ENCODE data around the gene GPR158. TPM values are rescaled to one million over a fixed set of nuclear protein-coding genes. Genes with fewer than 3 reads are reported as not detected.

GPR158 gene
- total and polyA plus RNA-seq, 4 donors: 0.03 to 0.08 TPM; not detected in 2

- TF ChIP-seq, protein P1, sequence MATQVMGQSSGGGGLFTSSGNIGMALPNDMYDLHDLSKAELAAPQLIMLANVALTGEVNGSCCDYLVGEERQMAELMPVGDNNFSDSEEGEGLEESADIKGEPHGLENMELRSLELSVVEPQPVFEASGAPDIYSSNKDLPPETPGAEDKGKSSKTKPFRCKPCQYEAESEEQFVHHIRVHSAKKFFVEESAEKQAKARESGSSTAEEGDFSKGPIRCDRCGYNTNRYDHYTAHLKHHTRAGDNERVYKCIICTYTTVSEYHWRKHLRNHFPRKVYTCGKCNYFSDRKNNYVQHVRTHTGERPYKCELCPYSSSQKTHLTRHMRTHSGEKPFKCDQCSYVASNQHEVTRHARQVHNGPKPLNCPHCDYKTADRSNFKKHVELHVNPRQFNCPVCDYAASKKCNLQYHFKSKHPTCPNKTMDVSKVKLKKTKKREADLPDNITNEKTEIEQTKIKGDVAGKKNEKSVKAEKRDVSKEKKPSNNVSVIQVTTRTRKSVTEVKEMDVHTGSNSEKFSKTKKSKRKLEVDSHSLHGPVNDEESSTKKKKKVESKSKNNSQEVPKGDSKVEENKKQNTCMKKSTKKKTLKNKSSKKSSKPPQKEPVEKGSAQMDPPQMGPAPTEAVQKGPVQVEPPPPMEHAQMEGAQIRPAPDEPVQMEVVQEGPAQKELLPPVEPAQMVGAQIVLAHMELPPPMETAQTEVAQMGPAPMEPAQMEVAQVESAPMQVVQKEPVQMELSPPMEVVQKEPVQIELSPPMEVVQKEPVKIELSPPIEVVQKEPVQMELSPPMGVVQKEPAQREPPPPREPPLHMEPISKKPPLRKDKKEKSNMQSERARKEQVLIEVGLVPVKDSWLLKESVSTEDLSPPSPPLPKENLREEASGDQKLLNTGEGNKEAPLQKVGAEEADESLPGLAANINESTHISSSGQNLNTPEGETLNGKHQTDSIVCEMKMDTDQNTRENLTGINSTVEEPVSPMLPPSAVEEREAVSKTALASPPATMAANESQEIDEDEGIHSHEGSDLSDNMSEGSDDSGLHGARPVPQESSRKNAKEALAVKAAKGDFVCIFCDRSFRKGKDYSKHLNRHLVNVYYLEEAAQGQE (IDR thresholded peaks at IDR 0.05): no peak
- TF ChIP-seq ZBTB33 (IDR thresholded peaks at IDR 0.05): no peak
- no peak for TF ChIP-seq EGR1 (IDR thresholded peaks at IDR 0.05; ENCODE audit: low read depth in 2 of 2)
Measured at GRCh38 chr10:25604591-25604990, 429.8 kb downstream of the GPR158 start (continued).

DNA sequence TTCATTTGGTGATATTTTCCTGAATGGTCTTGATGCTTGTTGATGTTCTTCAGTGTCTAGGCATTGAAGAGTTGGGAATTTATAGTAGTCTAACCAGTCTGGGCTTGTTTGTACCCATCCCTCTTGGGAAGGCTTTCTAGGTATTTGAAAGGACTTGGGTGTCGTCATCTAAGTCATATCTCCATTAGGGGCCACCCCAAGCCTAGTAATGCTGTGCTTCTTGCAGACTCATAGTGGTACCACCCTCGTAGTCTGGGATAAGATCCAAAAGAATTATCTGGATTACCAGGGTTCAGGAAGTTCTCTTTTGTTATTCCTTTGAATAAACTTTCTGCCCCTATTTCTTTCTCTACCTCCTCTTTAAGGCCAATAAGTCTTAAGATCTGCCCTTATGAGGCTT lies 439.9 kb downstream of the GPR158 start:
- H3K27ac ChIP-seq (ENCODE audit: low read depth in 1 of 2, low read length in 2 of 2): no peak overlapping the region
- no peak for TF ChIP-seq RXRA (IDR thresholded peaks at IDR 0.05)

GRCh38 chr10:25615926-25616325 lies 441.1 kb downstream of the GPR158 start:
- H3K4me3 ChIP-seq (ENCODE audit: low read depth in 1 of 3, low read length in 3 of 3): no peak overlapping the region
- no peaks in the 10 kb centered on the region for H3K4me1 ChIP-seq (ENCODE audit: control insufficient read depth in 4 of 4, insufficient read depth in 4 of 4, low read length in 3 of 4)
- peaks cover 0 to 3% (median 0%) of the 10 kb centered on the region in 4 donors for H3K9me3 ChIP-seq (ENCODE audit: control insufficient read depth in 4 of 4, low read length in 3 of 4)
- WGBS: 77% methylated on average over 5 of the region's 5 CpGs
- no peak overlapping the region for H3K27ac ChIP-seq (ENCODE audit: low read depth in 1 of 2, low read length in 2 of 2)
- H3K36me3 ChIP-seq (ENCODE audit: control insufficient read depth in 4 of 4, insufficient read depth in 3 of 4, low read depth in 1 of 4, low read length in 3 of 4): no peaks in the 10 kb centered on the region
- no peak for DNase-seq (ENCODE audit: low spot score)
- no peak overlapping the region for H3K9ac ChIP-seq (ENCODE audit: low read depth in 1 of 2, low read length in 2 of 2)
- H3K27me3 ChIP-seq (ENCODE audit: control insufficient read depth in 4 of 4, insufficient read depth in 4 of 4, low read length in 3 of 4): no peaks in the 10 kb centered on the region
- TF ChIP-seq NR2F2 (IDR thresholded peaks at IDR 0.05): no peak
- TF ChIP-seq, protein P1 (IDR thresholded peaks at IDR 0.05): no peak
- TF ChIP-seq RXRA (IDR thresholded peaks at IDR 0.05): no peak
- TF ChIP-seq GABPA (IDR thresholded peaks at IDR 0.05 in 1 of 2, conservative IDR thresholded peaks at IDR 0.05 in 1 of 2): no peak
- no peak for TF ChIP-seq ZBTB33 (IDR thresholded peaks at IDR 0.05)
- TF ChIP-seq FOXA1 (IDR thresholded peaks at IDR 0.05): no peak
- TF ChIP-seq JUND (IDR thresholded peaks at IDR 0.05): no peak
- no peak for TF ChIP-seq YY1 (IDR thresholded peaks at IDR 0.05)
- no peak for TF ChIP-seq ATF3 (IDR thresholded peaks at IDR 0.05)
- TF ChIP-seq HNF4G (IDR thresholded peaks at IDR 0.05): no peak
- TF ChIP-seq CTCF (IDR thresholded peaks at IDR 0.05; ENCODE audit: low read depth, low read length, missing input control): no peak
- no peak for TF ChIP-seq HNF4A (conservative IDR thresholded peaks at IDR 0.05)

More for the DNA sequence above, 439.9 kb downstream of the GPR158 start:
- Histone ChIP-seq H3K9me3 (ENCODE audit: control insufficient read depth in 4 of 4, low read length in 3 of 4) (peaks cover 0 to 3% (median 0%) of the 10 kb centered on the region in 4 donors), H3K4me1 (ENCODE audit: control insufficient read depth in 4 of 4, insufficient read depth in 4 of 4, low read length in 3 of 4) (no peaks in the 10 kb centered on the region), H3K27me3 (ENCODE audit: control insufficient read depth in 4 of 4, insufficient read depth in 4 of 4, low read length in 3 of 4) (no peaks in the 10 kb centered on the region), H3K4me3 (ENCODE audit: low read depth in 1 of 3, low read length in 3 of 3) (no peak overlapping the region), H3K36me3 (ENCODE audit: control insufficient read depth in 4 of 4, insufficient read depth in 3 of 4, low read depth in 1 of 4, low read length in 3 of 4) (no peaks in the 10 kb centered on the region), H3K9ac (ENCODE audit: low read depth in 1 of 2, low read length in 2 of 2) (no peak overlapping the region)
- WGBS: 61% methylated on average over 2 of the region's 2 CpGs
- DNase-seq (ENCODE audit: low spot score): no peak
